ENCODE data around the gene IGFL1. TPM values are rescaled to one million over a fixed set of nuclear protein-coding genes. Genes with fewer than 3 reads are reported as not detected.

The IGFL1 gene
- total and polyA plus RNA-seq, 2 donors (not counting 1 experiment from before 2014, with no cell fraction given): 0.15 TPM; not detected in 1

GRCh38 chr19:46209051-46209450 is 20.5 kb upstream of the IGFL1 start:
- ChIA-PET CTCF (no interaction called here), POLR2A (no interaction called here)
- TF ChIP-seq CTCF (IDR thresholded peaks at IDR 0.05): no peak
- no peak for TF ChIP-seq EZH2 (IDR thresholded peaks at IDR 0.05; ENCODE audit: borderline replicate concordance, insufficient read depth, low read depth, low read length, poor library complexity, severe bottlenecking)
- no peak overlapping the region for H2AFZ ChIP-seq (ENCODE audit: insufficient read depth, low read depth, low read length, poor library complexity, severe bottlenecking)
- no peak for ATAC-seq (ENCODE audit: low read depth)
- 59% methylated on average over 3 of the region's 3 CpGs for WGBS (ENCODE audit: insufficient coverage)
- H4K20me1 ChIP-seq (ENCODE audit: control insufficient read depth, insufficient read depth, low read length, poor library complexity, severe bottlenecking): no peaks in the 10 kb centered on the region
- H3K9me3 ChIP-seq (ENCODE audit: control extremely low read depth in 1 of 3, control insufficient read depth in 2 of 3, insufficient read depth in 1 of 3, low read length in 2 of 3): no peaks in the 10 kb centered on the region
- intact Hi-C loops (cut with micrococcal nuclease): no loop called here
- Mint-ChIP-seq H3K27me3 (peaks cover 45% of the 10 kb centered on the region), H3K4me3 (no peak overlapping the region), H3K4me1 (no peaks in the 10 kb centered on the region), H3K9me3 (ENCODE audit: insufficient read depth) (no peaks in the 10 kb centered on the region), H3K27ac (no peak overlapping the region)
- no peaks in the 10 kb centered on the region for H3K4me1 ChIP-seq (ENCODE audit: control insufficient read depth in 2 of 2, insufficient read depth in 2 of 2, low read length in 2 of 2)
- peaks cover 0 to 11% (median 1%) of the 10 kb centered on the region in 4 experiments for H3K27me3 ChIP-seq (replicated peaks in 1 of 4; ENCODE audit: control extremely low read depth in 1 of 4, control insufficient read depth in 3 of 4, insufficient read depth in 4 of 4, low read length in 3 of 4)
- H3K79me2 ChIP-seq (ENCODE audit: control insufficient read depth, insufficient read depth, low read length): no peaks in the 10 kb centered on the region
- no peaks in the 10 kb centered on the region for H3K36me3 ChIP-seq (replicated peaks in 1 of 2; ENCODE audit: control extremely low read depth in 1 of 2, control insufficient read depth in 1 of 2, extremely low read depth in 1 of 2, insufficient read depth in 2 of 2, low read length in 1 of 2)
- H3K9ac ChIP-seq (ENCODE audit: low read length): no peak overlapping the region
- H3K4me2 ChIP-seq (replicated peaks; ENCODE audit: low read depth, low read length, poor library complexity, severe bottlenecking): no peak overlapping the region
- no peak overlapping the region for H3K4me3 ChIP-seq (ENCODE audit: control extremely low read depth in 1 of 5, extremely low read depth in 1 of 5, insufficient read depth in 1 of 5, low read depth in 2 of 5, low read length in 4 of 5)
- DNase-seq: no peak
- no peak overlapping the region for H3K27ac ChIP-seq (ENCODE audit: low read length in 2 of 2)

- Histone ChIP-seq H3K79me2 (ENCODE audit: control insufficient read depth, insufficient read depth, low read length) (no peaks in the 10 kb centered on the region), H3K27ac (ENCODE audit: low read length in 2 of 2) (no peak overlapping the region), H4K20me1 (ENCODE audit: control insufficient read depth, insufficient read depth, low read length, poor library complexity, severe bottlenecking) (no peaks in the 10 kb centered on the region), H3K9me3 (ENCODE audit: control extremely low read depth in 1 of 3, control insufficient read depth in 2 of 3, insufficient read depth in 1 of 3, low read length in 2 of 3) (no peaks in the 10 kb centered on the region), H2AFZ (ENCODE audit: insufficient read depth, low read depth, low read length, poor library complexity, severe bottlenecking) (no peak overlapping the region), H3K36me3 (replicated peaks in 1 of 2; ENCODE audit: control extremely low read depth in 1 of 2, control insufficient read depth in 1 of 2, extremely low read depth in 1 of 2, insufficient read depth in 2 of 2, low read length in 1 of 2) (no peaks in the 10 kb centered on the region), H3K4me1 (ENCODE audit: control insufficient read depth in 2 of 2, insufficient read depth in 2 of 2, low read length in 2 of 2) (no peaks in the 10 kb centered on the region), H3K4me2 (replicated peaks; ENCODE audit: low read depth, low read length, poor library complexity, severe bottlenecking) (no peak overlapping the region), H3K9ac (ENCODE audit: low read length) (no peak overlapping the region), H3K4me3 (ENCODE audit: control extremely low read depth in 1 of 5, extremely low read depth in 1 of 5, insufficient read depth in 1 of 5, low read depth in 2 of 5, low read length in 4 of 5) (no peak overlapping the region), H3K27me3 (replicated peaks in 1 of 4; ENCODE audit: control extremely low read depth in 1 of 4, control insufficient read depth in 3 of 4, insufficient read depth in 4 of 4, low read length in 3 of 4) (peaks cover 0 to 9% (median 1%) of the 10 kb centered on the region in 4 experiments)
- no peak for TF ChIP-seq EZH2 (IDR thresholded peaks at IDR 0.05; ENCODE audit: borderline replicate concordance, insufficient read depth, low read depth, low read length, poor library complexity, severe bottlenecking)
- Mint-ChIP-seq H3K27ac (no peak overlapping the region), H3K4me3 (no peak overlapping the region), H3K4me1 (no peaks in the 10 kb centered on the region), H3K27me3 (peaks cover 46% of the 10 kb centered on the region), H3K9me3 (ENCODE audit: insufficient read depth) (no peaks in the 10 kb centered on the region)
- DNase-seq: no peak
- ChIA-PET POLR2A (no interaction called here), CTCF (no interaction called here)
- no peak for ATAC-seq (ENCODE audit: low read depth)
- intact Hi-C loops (cut with micrococcal nuclease): no loop called here
- WGBS (ENCODE audit: insufficient coverage): no CpG with 5 or more reads among the region's 1 CpG
Measured at GRCh38 chr19:46209472-46209871, 20.1 kb upstream of the IGFL1 start.

Data from B cell (primary cell).